ENCODE measurements around the gene TOP2A.

DNA sequence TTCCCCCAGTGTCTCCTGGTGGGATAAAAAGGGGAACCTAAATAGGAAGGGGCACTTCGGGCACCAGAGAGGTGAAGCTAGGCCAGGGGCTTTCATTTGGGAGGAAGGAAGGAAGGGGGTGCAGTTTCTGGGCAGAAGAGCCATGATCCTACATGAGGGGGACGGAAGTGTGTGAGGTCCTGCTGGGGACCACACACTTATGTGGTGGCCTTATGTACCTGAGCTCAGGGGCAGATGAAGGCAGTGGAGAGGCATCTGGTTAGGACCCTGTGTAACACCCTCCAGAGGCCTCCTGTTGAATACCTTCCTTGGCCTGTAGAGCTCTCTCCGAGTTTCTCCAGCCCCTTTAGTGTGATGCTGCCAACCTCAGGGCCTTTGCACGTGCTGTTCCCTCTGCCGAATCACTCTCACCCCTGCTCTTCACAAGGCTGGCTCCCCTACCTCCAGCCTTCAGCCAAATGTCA is 46.7 kb upstream of the TOP2A start:
- TF ChIP-seq CTCF (IDR thresholded peaks at IDR 0.05) (no peak), POLR2A (IDR thresholded peaks at IDR 0.05) (no peak)

All from testis (tissue), 2 donors.